Neural progenitor cell (in vitro differentiated cells): ENCODE data around the gene PUSL1.

Experiments
- CTCF ChIP-seq: fragments of 200-600 bp; sonication (generic); IDR thresholded peaks from 2 replicates; pipeline ENCODE4 v1.5.1; 2017; ENCODE audit warnings: antibody characterized with exemption, mild to moderate bottlenecking
- EZH2 ChIP-seq: fragments of 200-600 bp; sonication (generic); IDR thresholded peaks from 2 replicates; pipeline ENCODE4 v1.6.1; 2017; ENCODE audit warnings: antibody characterized with exemption, mild to moderate bottlenecking, moderate library complexity
- EZH2phosphoT487 ChIP-seq: fragments of 200-600 bp; sonication (generic); IDR thresholded peaks from 2 replicates; pipeline ENCODE4 v1.6.1; 2017; ENCODE audit warnings: antibody characterized with exemption

- TF ChIP-seq EZH2 (no peak), CTCF (no peak), EZH2phosphoT487 (no peak)
Observed at GRCh38 chr1:1300352-1300739, 8.1 kb upstream of the PUSL1 start.
